HG03469 (cell line): ENCODE measurements around the gene CD14.
"Not testable (repeated sequence)": the region's sequence is repeated elsewhere in the genome, so short reads cannot be mapped to it uniquely, and the experiment has no call there.

Experiments
- ATAC-seq: cut with Tn5 transposase; IDR thresholded peaks from one replicate; pipeline ENCODE4 v1.9.1; 2021; ENCODE audit warnings: mild to moderate bottlenecking, moderate library complexity, moderate number of reproducible peaks; ENCODE audit not compliant: unreplicated experiment

The CD14 gene

GRCh38 chr5:140633021-140633471 is at the start of gene CD14:
Gene CD14, minus strand, starts transcription at chr5:140633175. Its CDS starts 104 bp downstream, at chr5:140633071.
- ATAC-seq, result no peak

GRCh38 chr5:140678993-140679392 is 46.0 kb upstream of the CD14 start:
- no peak for ATAC-seq

GRCh38 chr5:140677947-140678346 is 45.0 kb upstream of the CD14 start:
- ATAC-seq, result no peak

- no peak for ATAC-seq
Observed at GRCh38 chr5:140674629-140675028, 41.7 kb upstream of the CD14 start.

- no peak for ATAC-seq
Observed at GRCh38 chr5:140674211-140674610, 41.2 kb upstream of the CD14 start.

GRCh38 chr5:140673187-140673976 is 40.4 kb upstream of the CD14 start, which contains the start of gene DND1:
Gene DND1, minus strand, starts transcription at chr5:140673576. Its CDS starts 34 bp downstream, at chr5:140673542.
- ATAC-seq, result no peak

GRCh38 chr5:140672455-140673186 is 39.6 kb upstream of the CD14 start:
- no peak for ATAC-seq

GRCh38 chr5:140671472-140672125 is 38.6 kb upstream of the CD14 start:
- no peak for ATAC-seq

- ATAC-seq, result not testable (repeated sequence)
Observed at GRCh38 chr5:140671035-140671434, 38.1 kb upstream of the CD14 start.

GRCh38 chr5:140664359-140665119 is 31.6 kb upstream of the CD14 start, which contains the start of gene WDR55:
Gene WDR55, plus strand, starts transcription at chr5:140664904. Its CDS starts 9 bp downstream, at chr5:140664913.
- peak; percentile 97 for ATAC-seq

GRCh38 chr5:140664030-140664358 is 31.0 kb upstream of the CD14 start:
- no peak for ATAC-seq

GRCh38 chr5:140660371-140660770 is 27.4 kb upstream of the CD14 start:
- ATAC-seq, result not testable (repeated sequence)

- ATAC-seq, result no peak
Observed at GRCh38 chr5:140658870-140659269, 25.9 kb upstream of the CD14 start.

GRCh38 chr5:140647042-140647419 is 14.1 kb upstream of the CD14 start:
- ATAC-seq, result peak; percentile 9

GRCh38 chr5:140642718-140643117 is 9.7 kb upstream of the CD14 start:
- ATAC-seq, result no peak

GRCh38 chr5:140641716-140642115 is 8.7 kb upstream of the CD14 start:
- ATAC-seq, result no peak

- peak; percentile 82 for ATAC-seq
Observed at GRCh38 chr5:140639148-140639981, 6.4 kb upstream of the CD14 start, which contains the start of gene TMCO6. Gene TMCO6, plus strand, starts transcription at chr5:140639451. Its CDS starts 77 bp downstream, at chr5:140639528.

- ATAC-seq, result not testable (repeated sequence)
Observed at GRCh38 chr5:140638898-140639147, 5.8 kb upstream of the CD14 start.

- no peak for ATAC-seq
Observed at GRCh38 chr5:140637371-140638100, 4.6 kb upstream of the CD14 start.
